Measurements from ENCODE around the gene CELA2A.

CELA2A gene
- 0 to 0.66 (median 0) reads per million in 17 experiments for total RNA-seq

GRCh38 chr1:15456313-15456954 lies at the start of gene CELA2A:
Gene CELA2A (plus strand): TSS chr1:15456732. CDS start chr1:15456754, 22 bp downstream.
- no peak for DNase-seq

- no peak for DNase-seq
Measured at GRCh38 chr1:15407580-15407979, 49.0 kb upstream of the CELA2A start.

- DNase-seq, result no peak
Measured at GRCh38 chr1:15408890-15409387, 47.6 kb upstream of the CELA2A start.

GRCh38 chr1:15409388-15410222 lies 46.9 kb upstream of the CELA2A start, which contains the start of gene EFHD2:
Gene EFHD2 (plus strand): TSS chr1:15409888. CDS start chr1:15409972, 84 bp downstream.
- DNase-seq, result peak; percentile 85 to 97 (median 92)

- no peak for DNase-seq
Measured at GRCh38 chr1:15410223-15410883, 46.2 kb upstream of the CELA2A start.

- DNase-seq, result peak in 1 of 4 experiments; percentile 48
Measured at GRCh38 chr1:15410884-15411245, 45.7 kb upstream of the CELA2A start.

- peak; percentile 88 to 94 (median 93) for DNase-seq
Measured at GRCh38 chr1:15411593-15412137, 44.9 kb upstream of the CELA2A start.

GRCh38 chr1:15412175-15412800 lies 44.2 kb upstream of the CELA2A start:
- DNase-seq, result peak in 3 of 4 experiments; percentile 34 to 51 (median 50)

- DNase-seq, result peak in 1 of 4 experiments; percentile 44
Measured at GRCh38 chr1:15412843-15413242, 43.7 kb upstream of the CELA2A start.

GRCh38 chr1:15413563-15414444 lies 42.7 kb upstream of the CELA2A start:
- no peak for DNase-seq

GRCh38 chr1:15414445-15414983 lies 42.0 kb upstream of the CELA2A start:
- no peak for DNase-seq

- DNase-seq, result peak; percentile 77 to 90 (median 90)
Measured at GRCh38 chr1:15417059-15417934, 39.2 kb upstream of the CELA2A start.

GRCh38 chr1:15418806-15419515 lies 37.6 kb upstream of the CELA2A start:
- peak in 1 of 4 experiments; percentile 1 for DNase-seq

- no peak for DNase-seq
Measured at GRCh38 chr1:15420853-15421465, 35.6 kb upstream of the CELA2A start.

- no peak for DNase-seq
Measured at GRCh38 chr1:15422871-15423270, 33.7 kb upstream of the CELA2A start.

GRCh38 chr1:15423355-15424077 lies 33.0 kb upstream of the CELA2A start:
- DNase-seq, result no peak

- DNase-seq, result no peak
Measured at GRCh38 chr1:15424146-15424667, 32.3 kb upstream of the CELA2A start.

- no peak for DNase-seq
Measured at GRCh38 chr1:15424981-15425380, 31.6 kb upstream of the CELA2A start.
